Measurements from ENCODE around the gene ARNT2.

The ARNT2 gene

DNA sequence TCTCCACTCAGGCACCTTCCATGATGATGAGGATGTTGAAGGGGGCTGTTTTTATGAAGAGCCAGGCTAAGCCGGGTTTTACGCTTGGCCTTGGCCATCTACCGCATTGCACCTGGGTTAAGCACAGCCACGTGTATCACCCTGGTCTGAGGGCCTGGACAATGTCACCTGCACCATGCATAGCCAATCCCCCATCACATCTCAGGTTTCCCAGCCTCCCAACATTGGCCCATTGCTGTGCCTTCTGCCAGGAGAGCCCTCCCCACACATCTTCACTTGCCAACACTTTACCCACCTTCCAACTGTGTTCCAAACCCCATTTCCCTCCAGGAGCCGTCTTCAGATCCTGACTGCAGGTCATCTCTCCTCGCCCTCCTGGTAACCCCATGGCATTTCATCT lies 155.6 kb downstream of the ARNT2 start:
- no peak for DNase-seq

- no peak for DNase-seq
Measured at GRCh38 chr15:80560601-80561400, 156.6 kb downstream of the ARNT2 start.

DNA sequence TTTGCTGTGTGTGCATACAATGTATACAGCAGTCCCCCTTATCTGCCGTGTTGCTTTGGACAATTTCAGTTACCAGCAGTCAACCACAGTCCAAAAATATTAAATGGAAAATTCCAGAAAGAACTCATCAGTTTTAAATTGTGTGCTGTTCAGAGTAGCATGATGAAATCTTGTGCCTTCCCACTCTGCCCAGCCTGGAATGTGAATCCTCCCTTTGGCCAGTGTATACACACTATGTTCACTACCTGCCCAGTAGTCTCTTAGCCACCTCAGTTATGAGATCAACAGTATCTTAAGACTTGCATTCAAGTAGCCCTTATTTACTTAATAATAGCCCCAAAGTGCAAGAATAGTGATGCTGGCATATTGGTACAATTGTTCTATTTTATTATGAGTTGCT lies 157.3 kb downstream of the ARNT2 start:
- DNase-seq = no peak

DNA sequence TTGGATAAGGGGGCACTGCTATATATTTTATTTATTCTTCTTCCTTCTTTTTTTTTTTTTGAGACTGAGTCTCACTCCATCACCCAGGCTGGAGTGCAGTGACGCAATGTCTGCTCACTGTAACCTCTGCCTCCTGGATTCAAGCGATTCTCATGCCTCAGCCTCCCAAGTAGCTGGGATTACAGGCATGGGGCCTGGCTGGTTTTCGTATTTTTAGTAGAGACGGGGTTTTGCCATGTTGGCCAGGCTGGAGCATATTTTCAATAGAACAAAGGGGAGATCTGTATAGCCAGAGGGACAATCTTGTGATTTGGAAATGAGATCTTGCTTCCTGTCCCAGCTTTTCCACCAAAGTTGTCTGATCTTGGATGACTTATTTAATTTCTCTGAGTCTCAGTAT lies 157.9 kb downstream of the ARNT2 start:
- DNase-seq = no peak

DNA sequence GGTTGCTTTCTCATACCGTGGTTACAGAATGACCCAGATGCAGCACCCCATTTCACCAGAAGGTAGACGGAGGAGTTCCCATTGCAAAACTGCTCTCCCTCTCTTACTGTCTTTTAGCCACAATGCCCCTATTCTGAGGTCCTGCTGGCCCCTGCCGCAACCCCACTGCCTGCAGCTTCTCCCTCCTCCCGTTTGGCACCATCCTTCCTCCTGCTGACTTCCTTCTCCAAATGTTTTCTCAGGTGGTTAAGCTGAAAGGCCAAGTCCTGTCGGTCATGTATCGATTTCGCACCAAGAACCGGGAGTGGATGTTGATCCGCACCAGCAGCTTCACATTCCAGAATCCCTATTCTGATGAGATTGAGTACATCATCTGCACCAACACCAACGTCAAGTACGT lies 158.7 kb downstream of the ARNT2 start:
- no peak for DNase-seq

DNA sequence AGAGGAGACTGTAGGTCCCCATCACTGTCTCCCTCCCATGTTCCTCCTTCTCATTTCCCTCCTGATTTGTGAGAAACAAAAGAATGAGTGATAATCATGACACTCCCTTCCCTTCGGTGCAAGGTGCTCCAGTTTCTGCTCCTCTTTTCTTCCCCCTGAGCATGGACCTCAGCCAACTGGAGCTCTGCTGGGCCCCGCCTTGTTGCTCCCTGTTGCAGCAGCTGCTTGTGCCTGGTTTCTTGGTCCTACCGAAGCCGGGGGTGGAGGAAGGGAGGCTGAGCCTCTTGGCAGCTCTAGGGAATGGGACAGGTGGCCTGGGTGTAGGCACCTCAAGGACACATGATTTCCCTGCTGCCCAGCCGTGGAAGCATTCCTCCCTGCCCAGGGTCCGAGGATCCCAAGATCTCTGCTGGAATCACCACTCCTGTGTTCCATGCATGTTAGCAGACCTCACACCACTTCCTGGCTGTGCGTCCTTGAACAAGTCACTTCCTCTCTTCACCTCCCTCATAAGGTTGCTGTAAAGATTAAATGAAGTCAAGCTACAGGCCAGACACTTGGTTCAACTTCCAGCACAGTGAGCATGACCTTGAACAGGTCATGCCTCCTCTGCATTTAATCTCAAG lies 159.3 kb downstream of the ARNT2 start:
- DNase-seq = no peak

DNA sequence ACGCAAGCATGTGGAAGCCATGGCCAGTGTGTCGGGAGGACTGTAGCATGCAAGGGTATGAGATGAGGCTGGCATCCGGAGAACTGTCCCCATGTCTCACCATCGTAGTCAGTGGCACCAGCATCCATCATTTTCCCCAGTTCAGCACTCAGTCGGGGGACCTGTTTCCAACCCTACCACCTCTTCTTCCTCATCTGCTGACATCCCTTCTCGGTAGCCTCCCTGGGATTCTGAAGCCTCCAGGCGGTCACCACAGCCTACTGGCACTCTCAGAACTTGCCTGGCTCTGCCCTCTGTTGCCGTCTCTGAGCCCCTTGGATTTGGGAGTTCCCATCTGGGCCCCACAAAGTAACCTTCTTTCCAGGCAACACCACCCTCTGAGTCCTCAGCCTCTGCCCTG lies 159.9 kb downstream of the ARNT2 start:
- DNase-seq = no peak

GRCh38 chr15:80565398-80565797 lies 161.2 kb downstream of the ARNT2 start:
- DNase-seq = no peak

DNA sequence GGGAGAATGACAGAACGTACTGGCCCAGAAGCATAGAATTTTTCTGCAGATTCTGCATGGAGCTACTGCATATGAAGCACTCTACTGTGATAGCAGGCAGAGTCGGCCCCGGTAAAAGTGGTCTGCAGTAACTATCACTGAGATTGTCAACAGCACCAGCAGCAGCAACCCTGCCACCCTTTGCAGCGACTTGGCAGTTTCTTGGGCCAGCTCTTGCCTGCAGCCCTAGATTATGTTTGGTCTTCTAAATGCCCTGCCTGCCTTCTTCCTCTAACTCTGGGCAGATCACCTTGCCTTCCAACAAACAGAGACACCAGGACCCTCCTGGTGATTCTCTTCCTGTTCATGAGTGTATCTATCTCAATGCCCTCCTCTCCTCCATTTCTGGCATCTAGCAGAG lies 161.8 kb downstream of the ARNT2 start:
- DNase-seq = no peak

GRCh38 chr15:80567721-80568157 lies 163.6 kb downstream of the ARNT2 start:
- no peak for DNase-seq

DNA sequence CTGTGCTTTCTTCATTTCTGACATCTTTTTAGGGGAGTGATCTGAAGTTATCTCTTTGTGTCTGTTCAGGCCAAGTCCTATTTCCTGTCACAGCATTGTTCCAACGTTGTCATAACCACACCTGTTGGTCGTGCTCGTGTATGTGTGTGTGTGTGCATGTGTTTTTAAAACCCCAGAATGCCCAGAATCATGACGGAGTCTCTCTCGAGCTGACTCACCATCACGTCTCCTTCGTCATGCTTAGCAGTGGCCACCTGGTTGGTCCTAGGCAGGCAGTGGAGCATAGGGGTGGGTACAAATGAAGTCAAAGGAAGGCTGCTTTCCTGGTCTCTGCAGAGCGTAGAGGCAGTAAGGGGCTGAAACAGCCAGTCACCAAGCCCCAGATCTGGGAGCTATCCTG lies 164.1 kb downstream of the ARNT2 start:
- no peak for DNase-seq

DNA sequence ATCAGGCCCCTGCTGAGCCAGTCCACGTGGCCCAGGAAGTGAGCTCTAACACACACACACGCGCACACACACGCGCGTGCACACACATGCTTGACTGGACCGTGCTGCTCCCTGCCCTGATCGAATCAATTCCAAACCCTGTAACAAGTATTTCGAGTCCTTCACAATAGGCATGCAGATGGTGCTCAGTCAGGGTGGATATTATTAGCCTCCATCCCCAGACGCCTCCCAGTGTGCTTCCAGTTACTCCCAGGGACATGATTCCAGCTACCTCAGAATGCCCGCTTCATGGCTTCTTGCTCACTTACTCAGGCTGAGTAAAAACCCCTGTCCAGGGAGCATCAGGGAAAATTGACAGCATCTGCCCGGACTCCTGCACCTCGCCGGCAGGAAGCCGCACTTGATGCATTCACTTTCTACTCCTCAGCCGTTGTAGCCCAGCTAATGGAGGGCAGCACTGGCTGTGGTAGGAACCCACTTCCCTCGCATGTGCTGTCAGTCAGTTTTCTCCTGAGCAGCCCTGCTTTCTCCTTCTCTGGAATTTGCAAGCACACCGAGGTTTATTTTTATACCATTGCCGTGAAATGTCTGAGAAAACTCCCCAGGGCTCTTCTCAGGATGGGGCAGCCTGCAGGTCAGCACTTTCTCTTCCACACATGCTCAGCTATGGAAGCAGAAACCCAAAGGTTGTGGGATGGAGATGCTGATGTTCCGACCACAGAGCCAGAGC lies 164.9 kb downstream of the ARNT2 start:
- no peak for DNase-seq

DNA sequence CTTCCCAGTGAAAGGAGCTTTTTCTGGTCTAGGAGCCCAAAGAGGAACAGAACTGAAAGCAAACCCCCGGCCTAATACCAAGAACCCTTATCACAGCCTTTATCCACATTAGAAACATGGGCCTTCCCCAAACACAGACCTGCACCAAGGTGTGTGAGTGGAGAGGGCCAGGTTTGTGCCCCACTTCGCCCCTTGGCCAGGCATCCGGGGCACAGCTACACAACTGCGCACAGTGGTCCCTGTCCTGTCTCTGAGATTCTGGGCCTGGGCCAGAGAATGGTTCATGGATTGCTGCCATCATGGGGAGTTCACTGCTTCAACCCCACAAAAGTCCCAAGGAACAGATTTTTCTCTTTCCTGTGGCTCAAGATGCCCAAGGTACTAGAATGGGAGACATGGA lies 165.5 kb downstream of the ARNT2 start:
- no peak for DNase-seq

GRCh38 chr15:80570553-80570952 lies 166.4 kb downstream of the ARNT2 start:
- DNase-seq = no peak

DNA sequence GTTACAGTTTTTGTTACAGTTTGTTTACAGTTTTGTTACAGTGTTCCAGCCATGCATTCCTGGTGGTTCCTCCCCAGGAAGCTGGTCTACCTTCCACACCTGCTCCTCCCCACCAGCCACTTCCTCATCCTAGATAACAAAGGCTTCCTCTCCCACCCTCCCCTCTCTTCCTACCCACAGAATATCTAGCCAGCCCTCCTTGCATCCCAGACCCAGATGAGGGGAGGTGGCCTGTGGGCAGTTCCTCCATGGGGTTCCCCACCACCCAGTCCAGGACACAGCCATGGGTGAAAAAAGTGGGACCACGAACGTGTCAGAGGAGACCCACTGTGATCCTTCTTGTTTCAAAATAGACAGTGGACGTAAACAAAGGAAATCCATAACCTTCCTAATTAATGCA lies 168.2 kb downstream of the ARNT2 start:
- DNase-seq = no peak

GRCh38 chr15:80573606-80574005 lies 169.4 kb downstream of the ARNT2 start:
- DNase-seq = no peak

DNA sequence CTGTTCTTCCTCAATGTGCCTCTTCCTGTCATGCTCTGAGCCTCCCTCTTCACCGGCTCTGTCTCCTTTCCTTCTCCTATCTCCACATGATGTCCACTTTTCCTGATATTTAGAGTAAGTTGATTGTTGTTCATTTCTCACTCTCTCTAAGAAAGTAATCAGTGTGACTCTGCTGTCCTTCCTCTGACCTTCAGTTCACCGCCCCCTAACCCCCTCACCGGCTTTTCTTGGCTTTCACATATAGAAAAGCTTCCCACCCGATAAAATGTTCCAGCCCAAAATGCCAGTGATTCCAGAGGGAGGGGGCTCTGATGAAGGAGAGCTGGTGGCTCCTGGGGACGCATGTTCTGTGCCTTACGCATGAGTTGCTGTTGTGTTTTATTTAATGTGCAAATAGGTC lies 170.4 kb downstream of the ARNT2 start:
- no peak for DNase-seq

DNA sequence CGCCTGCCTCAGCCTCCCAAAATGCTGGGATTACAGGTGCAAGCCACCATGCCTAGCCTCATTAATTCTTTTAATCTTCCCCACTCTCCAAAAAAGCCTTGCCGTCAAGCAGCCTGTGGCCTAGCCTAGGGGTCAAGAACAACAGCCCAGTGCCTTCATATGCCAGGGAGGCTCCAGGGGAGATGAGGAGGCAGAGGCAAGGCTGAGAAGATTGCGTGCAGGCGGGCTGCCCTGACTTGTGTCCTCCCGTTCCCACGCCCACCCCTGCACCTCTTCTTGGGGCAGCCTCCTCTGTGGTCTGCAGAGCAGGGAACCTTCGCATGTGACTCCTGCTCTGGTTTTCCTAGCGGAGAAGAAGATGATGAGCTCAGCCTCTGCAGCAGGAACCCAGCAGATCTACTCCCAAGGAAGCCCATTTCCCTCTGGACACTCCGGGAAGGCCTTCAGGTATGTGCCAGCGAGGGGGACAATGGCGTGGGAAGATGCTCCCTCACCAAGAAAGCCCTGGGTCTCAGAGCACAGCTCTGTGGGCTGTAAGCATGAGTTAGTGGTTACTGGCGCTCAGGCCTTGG lies 172.4 kb downstream of the ARNT2 start:
- no peak for DNase-seq

DNA sequence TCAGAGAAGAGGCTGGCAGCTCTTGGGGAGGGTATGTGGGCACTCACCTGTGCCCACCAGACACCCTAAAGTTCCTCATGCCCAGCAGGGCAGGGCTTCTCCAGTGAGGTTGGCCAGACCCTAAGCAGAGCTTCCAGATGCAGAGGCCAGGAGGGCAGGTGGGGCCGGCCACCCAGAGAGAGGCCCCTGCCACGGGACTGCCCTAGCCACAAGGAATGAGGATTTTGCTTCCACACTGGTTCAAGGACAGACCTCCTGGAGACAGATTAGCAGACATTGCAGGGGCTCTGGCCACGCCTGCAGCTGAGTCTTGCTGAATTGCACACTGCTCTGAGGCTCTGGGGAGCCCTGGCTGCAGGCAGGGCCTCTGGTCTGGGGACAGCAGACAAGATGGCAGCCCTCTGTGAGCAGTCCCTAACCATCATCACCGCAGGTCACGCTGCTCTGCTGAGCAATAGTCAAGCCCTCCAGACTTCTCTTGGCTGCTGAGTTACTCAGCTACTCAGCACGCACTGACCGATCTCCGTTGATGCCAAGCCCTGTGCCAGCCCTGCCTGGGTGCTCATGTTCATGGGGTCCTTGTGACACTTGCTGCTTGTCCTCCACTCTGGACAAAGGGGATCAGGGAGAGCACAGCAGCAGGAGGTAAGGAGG lies 173.5 kb downstream of the ARNT2 start:
- no peak for DNase-seq

- no peak for DNase-seq
Measured at GRCh38 chr15:80578206-80578595, 174.0 kb downstream of the ARNT2 start.

- DNase-seq = no peak
Measured at GRCh38 chr15:80578871-80579270, 174.7 kb downstream of the ARNT2 start.

DNA sequence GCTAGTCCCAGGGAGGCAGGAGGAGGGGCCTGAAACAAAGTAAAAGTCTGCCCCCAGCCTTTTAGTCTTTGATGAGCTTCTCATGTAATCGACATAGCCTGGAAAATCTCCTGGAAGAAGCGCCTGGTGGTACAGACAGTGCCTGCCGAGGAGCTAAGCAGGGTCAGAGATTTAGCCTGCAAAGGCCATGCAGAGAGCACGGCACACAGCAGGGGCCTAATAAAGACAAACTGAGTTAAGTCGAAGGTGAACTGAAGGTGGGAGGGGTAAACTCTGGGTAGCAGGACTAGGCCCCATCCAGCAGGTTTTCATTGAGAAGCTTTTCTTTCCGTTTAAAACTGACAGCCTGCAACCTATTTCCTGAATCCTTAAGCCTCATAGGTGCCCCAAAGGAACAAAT lies 175.4 kb downstream of the ARNT2 start:
- no peak for DNase-seq

DNA sequence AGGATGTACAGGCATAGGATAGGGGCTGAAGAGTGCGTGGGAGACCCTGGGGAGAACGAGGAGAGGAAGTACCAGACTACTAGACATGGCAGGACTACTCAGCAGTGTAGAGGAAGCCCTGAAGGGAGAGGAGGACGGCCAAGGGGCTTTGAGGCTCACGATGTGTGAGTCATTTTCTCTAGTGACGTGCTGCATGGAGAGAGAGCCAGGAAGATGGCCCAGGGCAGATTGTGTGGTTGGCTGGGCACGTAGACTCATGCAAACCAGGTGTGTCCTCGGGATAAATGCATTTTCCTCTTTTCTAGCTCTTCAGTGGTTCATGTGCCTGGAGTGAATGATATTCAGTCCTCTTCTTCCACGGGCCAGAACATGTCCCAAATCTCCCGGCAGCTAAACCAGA lies 175.9 kb downstream of the ARNT2 start:
- no peak for DNase-seq
